Keratinocyte (primary cell): ENCODE data around the gene ARID4A.

Experiments used
- EZH2 ChIP-seq: IDR thresholded peaks from one replicate; pipeline ENCODE4 v1.6.1; 2012; ENCODE audit warnings: inconsistent platforms, mild to moderate bottlenecking, low read length, moderate library complexity
- TF ChIP-seq, protein P1 (sequence below), 3 experiments: IDR thresholded peaks in 1 of 3; conservative IDR thresholded peaks in 1 of 3; optimal IDR thresholded peaks in 1 of 3; 2 replicates in 2 of 3; 3 replicates in 1 of 3; pipeline versions ENCODE3 to v1.5.1; 2011; ENCODE audit warnings: low read length in 3 of 3, mild to moderate bottlenecking in 3 of 3, moderate library complexity in 2 of 3, control low read depth in 1 of 3, inconsistent platforms in 1 of 3; ENCODE audit not compliant: insufficient read depth in 2 of 3; ENCODE audit errors: extremely low read depth in 1 of 3

DNA sequence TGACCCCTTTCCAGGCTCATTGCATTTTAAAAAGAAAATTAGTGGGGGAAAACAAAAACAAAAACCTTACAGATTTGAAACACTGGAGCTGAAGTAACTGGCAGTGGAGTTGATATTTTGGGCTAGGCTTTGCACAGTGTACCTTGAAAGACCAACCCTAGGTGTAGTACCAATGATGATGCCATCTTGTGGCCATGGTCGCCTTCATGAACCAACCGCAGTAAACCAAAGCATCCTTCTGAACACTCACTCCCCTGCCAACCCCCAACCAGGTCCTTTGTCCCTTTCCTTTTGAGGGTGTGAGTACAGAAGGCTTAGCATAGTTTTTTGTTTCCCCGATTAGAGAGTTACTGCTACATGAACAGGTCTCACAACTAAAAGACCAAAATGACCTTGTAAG lies 103.2 kb downstream of the ARID4A start:
- TF ChIP-seq, protein P1, sequence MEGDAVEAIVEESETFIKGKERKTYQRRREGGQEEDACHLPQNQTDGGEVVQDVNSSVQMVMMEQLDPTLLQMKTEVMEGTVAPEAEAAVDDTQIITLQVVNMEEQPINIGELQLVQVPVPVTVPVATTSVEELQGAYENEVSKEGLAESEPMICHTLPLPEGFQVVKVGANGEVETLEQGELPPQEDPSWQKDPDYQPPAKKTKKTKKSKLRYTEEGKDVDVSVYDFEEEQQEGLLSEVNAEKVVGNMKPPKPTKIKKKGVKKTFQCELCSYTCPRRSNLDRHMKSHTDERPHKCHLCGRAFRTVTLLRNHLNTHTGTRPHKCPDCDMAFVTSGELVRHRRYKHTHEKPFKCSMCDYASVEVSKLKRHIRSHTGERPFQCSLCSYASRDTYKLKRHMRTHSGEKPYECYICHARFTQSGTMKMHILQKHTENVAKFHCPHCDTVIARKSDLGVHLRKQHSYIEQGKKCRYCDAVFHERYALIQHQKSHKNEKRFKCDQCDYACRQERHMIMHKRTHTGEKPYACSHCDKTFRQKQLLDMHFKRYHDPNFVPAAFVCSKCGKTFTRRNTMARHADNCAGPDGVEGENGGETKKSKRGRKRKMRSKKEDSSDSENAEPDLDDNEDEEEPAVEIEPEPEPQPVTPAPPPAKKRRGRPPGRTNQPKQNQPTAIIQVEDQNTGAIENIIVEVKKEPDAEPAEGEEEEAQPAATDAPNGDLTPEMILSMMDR (optimal IDR thresholded peaks at IDR 0.05 in 1 of 3, IDR thresholded peaks at IDR 0.05 in 1 of 3, conservative IDR thresholded peaks at IDR 0.05 in 1 of 3; ENCODE audit: extremely low read depth in 1 of 3, insufficient read depth in 2 of 3, low read length in 3 of 3) = peak in 1 of 3 experiments; percentile 54
- no peak for TF ChIP-seq EZH2
